Stimulated activated CD8-positive, alpha-beta memory T cell treated with anti-CD3 and anti-CD28 coated beads, Interleukin-4, amount 100 ng/mL, for 1 hour (primary cell): ENCODE data around the gene KDM5A.
"Not testable (repeated sequence)": the region's sequence is repeated elsewhere in the genome, so short reads cannot be mapped to it uniquely, and the experiment has no call there.

Experiments used
- DNase-seq, 2 donors: peaks; one replicate each; pipeline ENCODE4 v3.0.0-alpha.2; 2020; ENCODE audit warnings: low read depth in 2 of 2, low spot score in 1 of 2

Gene KDM5A

GRCh38 chr12:241266-241665, 147.9 kb downstream of the KDM5A start:
- no peak for DNase-seq

- no peak for DNase-seq
Measured at GRCh38 chr12:240566-240965, 148.6 kb downstream of the KDM5A start.

- DNase-seq: no peak
Measured at GRCh38 chr12:238736-239398, 150.3 kb downstream of the KDM5A start.

- no peak for DNase-seq
Measured at GRCh38 chr12:238116-238515, 151.0 kb downstream of the KDM5A start.

- no peak for DNase-seq
Measured at GRCh38 chr12:237026-237815, 151.9 kb downstream of the KDM5A start.

GRCh38 chr12:236445-236844, 152.7 kb downstream of the KDM5A start:
- DNase-seq: no peak

GRCh38 chr12:235967-236366, 153.2 kb downstream of the KDM5A start:
- not testable (repeated sequence) for DNase-seq

- DNase-seq: no peak
Measured at GRCh38 chr12:234891-235415, 154.2 kb downstream of the KDM5A start.

- no peak for DNase-seq
Measured at GRCh38 chr12:234019-234418, 155.1 kb downstream of the KDM5A start.

- no peak for DNase-seq
Measured at GRCh38 chr12:233615-233968, 155.5 kb downstream of the KDM5A start.

- DNase-seq: no peak
Measured at GRCh38 chr12:232731-233614, 156.1 kb downstream of the KDM5A start.

GRCh38 chr12:230925-231671, 158.0 kb downstream of the KDM5A start:
- no peak for DNase-seq
